OCI-M2 (cell line): Measurements from ENCODE around the gene OLFML2B.

Experiments
- DNase-seq: peaks from one replicate; lab custom pipeline; 2025; ENCODE audit not compliant: unreplicated experiment; lab: John Stamatoyannopoulos, UW

OLFML2B gene

GRCh38 chr1:161948435-161948834 is 75.2 kb downstream of the OLFML2B start:
- no peak for DNase-seq

- no peak for DNase-seq
These were observed 77.3 kb downstream of the OLFML2B start for GRCh38 chr1:161946071-161946987.

GRCh38 chr1:161945306-161946060 is 78.2 kb downstream of the OLFML2B start:
- no peak for DNase-seq

- DNase-seq = no peak
These were observed 79.3 kb downstream of the OLFML2B start for GRCh38 chr1:161944381-161944780.

- no peak for DNase-seq
These were observed 79.9 kb downstream of the OLFML2B start for GRCh38 chr1:161943737-161944136.

GRCh38 chr1:161941726-161942436 is 81.8 kb downstream of the OLFML2B start:
- DNase-seq = no peak

- DNase-seq = no peak
These were observed 82.6 kb downstream of the OLFML2B start for GRCh38 chr1:161940866-161941591.

- no peak for DNase-seq
These were observed 86.9 kb downstream of the OLFML2B start for GRCh38 chr1:161936786-161937185.

GRCh38 chr1:161935264-161935663 is 88.4 kb downstream of the OLFML2B start:
- no peak for DNase-seq

- no peak for DNase-seq
These were observed 89.8 kb downstream of the OLFML2B start for GRCh38 chr1:161933592-161934588.
